GM12878 (cell line): ENCODE results near the gene NKAIN4. TPM values are rescaled to one million over a fixed set of nuclear protein-coding genes. Genes with fewer than 3 reads are reported as not detected.

Source experiments
- ATAC-seq: fragments of 200-7000 bp; cut with Tn5 transposase; 3 replicates; pipeline ENCODE4 v1.9.1; 2020; ENCODE audit warnings: mild to moderate bottlenecking, moderate library complexity
- BruUV-seq: library from RNA; stranded (reverse); fragments of 400-500 nt; replicated peaks from 2 replicates; lab custom pipeline; 2021; lab: Mats Ljungman, UMichigan
- CTCF ChIA-PET: fragments of 300-600 bp; sonication (Branson Sonifier 250); formaldehyde crosslinking; extraction: SDS; loops from one replicate; lab custom pipeline; 2021; ENCODE audit warnings: inconsistent platforms; lab: Yijun Ruan, JAX
- POLR2A ChIA-PET: fragments of 350-600 bp; formaldehyde crosslinking; extraction: SDS; loops from one replicate; lab custom pipeline; 2021; ENCODE audit warnings: inconsistent platforms; lab: Charles Lee
- RAD21 ChIA-PET: fragments of 300-600 bp; sonication (Branson Sonifier 250); formaldehyde crosslinking; loops from one replicate; lab custom pipeline; 2023; ENCODE audit warnings: antibody characterized with exemption; ENCODE audit not compliant: unreplicated experiment; lab: Charles Lee
- SMC1A ChIA-PET: fragments of 300-600 bp; sonication (Branson Sonifier 250); formaldehyde crosslinking; loops from one replicate; lab custom pipeline; 2023; ENCODE audit not compliant: unreplicated experiment, uncharacterized antibody; lab: Charles Lee
- DNase-seq: peaks from one replicate; pipeline ENCODE4 v3.0.0-alpha.2; 2011; ENCODE audit warnings: low read depth, low spot score
- FAIRE-seq: peaks from 3 replicates; lab custom pipeline; 2011; peaks lifted over from hg19 to GRCh38; lab: Jason Lieb, UNC
- H2AFZ ChIP-seq: 2 replicates; pipeline ENCODE4 v1.6.0; 2011; ENCODE audit warnings: low read depth, low read length, control low read depth; ENCODE audit not compliant: control insufficient read depth
- H3K27ac ChIP-seq: 2 replicates; pipeline ENCODE4 v1.5.1; 2011; ENCODE audit warnings: control low read depth; ENCODE audit not compliant: control insufficient read depth, insufficient read depth
- H3K27me3 ChIP-seq, 2 experiments: replicated peaks in 1 of 2; 2 replicates each; pipeline versions ENCODE4 v1.6.0 to v1.6.1; 2011; ENCODE audit warnings: low read length in 1 of 2; ENCODE audit not compliant: control insufficient read depth in 2 of 2, insufficient read depth in 2 of 2
- H3K36me3 ChIP-seq, 2 experiments: 2 replicates each; pipeline ENCODE4 v1.5.1; 2011; ENCODE audit warnings: low read length in 1 of 2; ENCODE audit not compliant: control insufficient read depth in 2 of 2, insufficient read depth in 2 of 2
- H3K4me1 ChIP-seq: 2 replicates; pipeline ENCODE4 v1.6.1; 2011; ENCODE audit warnings: mild to moderate bottlenecking, low read length, moderate library complexity, mixed read lengths; ENCODE audit not compliant: control insufficient read depth, insufficient read depth
- H3K4me2 ChIP-seq: 2 replicates; pipeline ENCODE4 v1.6.0; 2011; ENCODE audit warnings: control low read depth; ENCODE audit not compliant: control insufficient read depth, insufficient read depth
- H3K4me3 ChIP-seq: fragments of 200-600 bp; sonication (generic); 2 replicates; pipeline ENCODE4 v1.5.1; 2016
- H3K79me2 ChIP-seq: 2 replicates; pipeline ENCODE4 v1.6.0; 2011; ENCODE audit warnings: low read length; ENCODE audit not compliant: control insufficient read depth, insufficient read depth
- H3K9ac ChIP-seq: 2 replicates; pipeline ENCODE4 v1.8.0; 2011; ENCODE audit warnings: low read length, control low read depth, mixed read lengths; ENCODE audit not compliant: control insufficient read depth, insufficient read depth
- H3K9me3 ChIP-seq: replicated peaks from 3 replicates; pipeline ENCODE4 v1.5.1; 2011; ENCODE audit warnings: mild to moderate bottlenecking, low read length; ENCODE audit not compliant: control insufficient read depth, insufficient read depth
- H4K20me1 ChIP-seq: 2 replicates; pipeline ENCODE4 v1.6.0; 2011; ENCODE audit not compliant: control insufficient read depth, insufficient read depth
- BCL3 ChIP-seq: IDR thresholded peaks from 2 replicates; pipeline ENCODE4 v1.6.1; 2011; ENCODE audit warnings: borderline replicate concordance, low read depth, mild to moderate bottlenecking, moderate library complexity, low read length; ENCODE audit not compliant: insufficient read depth, poor library complexity, severe bottlenecking
- CEBPB ChIP-seq, 2 experiments: fragments of 150-350 bp in 1 of 2; IDR thresholded peaks; 2 replicates each; pipeline ENCODE4 v1.6.1; 2012 to 2014; ENCODE audit warnings: low read depth in 2 of 2, low read length in 2 of 2, borderline replicate concordance in 1 of 2, inconsistent platforms in 1 of 2
- CHD2 ChIP-seq: IDR thresholded peaks from 2 replicates; pipeline ENCODE4 v1.6.1; 2011; ENCODE audit warnings: low read depth, low read length, improper control_type of control experiment, borderline replicate concordance
- HDGF ChIP-seq: fragments of 450-650 bp; IDR thresholded peaks from 2 replicates; pipeline ENCODE4 v1.6.1; 2016; ENCODE audit warnings: antibody characterized with exemption
- IKZF1 ChIP-seq: fragments of 450-650 bp; conservative IDR thresholded peaks from 2 replicates; pipeline ENCODE4 v1.6.1; 2017; ENCODE audit warnings: antibody characterized with exemption, mild to moderate bottlenecking
- IRF5 ChIP-seq: fragments of 450-650 bp; IDR thresholded peaks from 2 replicates; pipeline ENCODE4 v1.6.1; 2017; ENCODE audit warnings: borderline replicate concordance
- MAX ChIP-seq: IDR thresholded peaks from 2 replicates; pipeline ENCODE4 v1.6.1; 2012; ENCODE audit warnings: low read depth, low read length, improper control_type of control experiment
- PAX5 ChIP-seq: IDR thresholded peaks from 2 replicates; pipeline ENCODE4 v1.6.1; 2011; ENCODE audit warnings: low read depth, low read length, borderline replicate concordance
- PKNOX1 ChIP-seq: fragments of 450-650 bp; IDR thresholded peaks from 2 replicates; pipeline ENCODE4 v1.6.1; 2016; ENCODE audit warnings: mild to moderate bottlenecking
- SKIL ChIP-seq: fragments of 450-650 bp; IDR thresholded peaks from 2 replicates; pipeline ENCODE4 v1.6.1; 2017; ENCODE audit warnings: mild to moderate bottlenecking, low read depth, inconsistent platforms; ENCODE audit not compliant: poor library complexity, severe bottlenecking
- SREBF1 ChIP-seq: IDR thresholded peaks from 2 replicates; pipeline ENCODE4 v1.6.1; 2012; ENCODE audit warnings: mild to moderate bottlenecking, low read length
- TARDBP ChIP-seq: IDR thresholded peaks from 2 replicates; pipeline ENCODE4 v1.6.1; 2016; ENCODE audit warnings: borderline replicate concordance
- ZNF217 ChIP-seq: fragments of 450-650 bp; IDR thresholded peaks from 2 replicates; pipeline ENCODE4 v1.6.1; 2017; ENCODE audit warnings: antibody characterized with exemption, mild to moderate bottlenecking
- ZZZ3 ChIP-seq: IDR thresholded peaks from 2 replicates; pipeline ENCODE4 v1.6.1; 2011; ENCODE audit warnings: low read depth; ENCODE audit not compliant: control insufficient read depth, insufficient read length
- WGBS: methylation state at CpG from one replicate; pipeline ENCODE4 v1.1.6; 2016; ENCODE audit warnings: low lambda C conversion rate; ENCODE audit not compliant: insufficient replicate concordance, insufficient coverage; ENCODE audit errors: missing lambda C conversion rate; 5-methylcytosine and 5-hydroxymethylcytosine counted together
- in situ Hi-C: fragments of 300-500 bp; cut with MboI; formaldehyde crosslinking; loops from 9 replicates; pipeline ENCODE4 v1.14.3; 2018; ENCODE audit warnings: mixed read lengths
- intact Hi-C: fragments of 100-400 bp; cut with micrococcal nuclease; formaldehyde crosslinking; loops from one replicate; pipeline ENCODE4 v1.14.2; 2022; ENCODE audit not compliant: unreplicated experiment
- polyA plus RNA-seq, 11 experiments: library from polyadenylated mRNA; depleted of rRNA in 4 of 11; unstranded in 6 of 11; stranded (reverse) in 5 of 11; fragments of >200 nt; fragmentation: Nextera tagmentation in 4 of 11; fragmentation: Illumina TruSeq in 1 of 11; extraction: Ambion mirVana in 4 of 11; extraction: Trizol in 1 of 11; gene quantifications; 1 replicate in 1 of 11; 2 replicates in 10 of 11; pipeline versions ENCODE4 v1.2.1 to v1.2.3, GENCODE V29; 2011 to 2016; ENCODE audit warnings: inconsistent platforms in 2 of 11, missing spikeins in 2 of 11, low read depth in 1 of 11
- total RNA-seq, 4 experiments: library from RNA; depleted of rRNA in 3 of 4; stranded (reverse); fragments of >200 nt in 3 of 4; fragmentation: Illumina TruSeq in 1 of 4; extraction: Trizol in 1 of 4; gene quantifications; 2 replicates each; pipeline versions ENCODE4 v1.2.1 to v1.2.3, GENCODE V29; 2013 to 2021

The NKAIN4 gene
- total and polyA plus RNA-seq, 10 of the 15 experiments (the other 5 are each of a cell fraction or from before 2014, with no cell fraction given) = 0.11 TPM; not detected in 9

GRCh38 chr20:63268256-63268655, 14.0 kb upstream of the NKAIN4 start:
- BruUV-seq = no TSS peak
- Histone ChIP-seq H3K27ac (no peak overlapping the region), H3K9ac (no peak overlapping the region), H3K4me3 (no peak overlapping the region), H3K79me2 (peaks cover 7% of the 10 kb centered on the region), H3K27me3 (no peaks in the 10 kb centered on the region; a peak in 1 of 4 replicates), H3K4me1 (no peaks in the 10 kb centered on the region), H3K4me2 (no peak overlapping the region), H3K9me3 (no peaks in the 10 kb centered on the region), H2AFZ (no peak overlapping the region), H4K20me1 (no peaks in the 10 kb centered on the region), H3K36me3 (no peaks in the 10 kb centered on the region)
- CTCF ChIA-PET = no interaction called here
- 14% methylated on average over 7 of the region's 7 CpGs for WGBS
- no peak for FAIRE-seq
- TF ChIP-seq TARDBP (no peak), MAX (no peak), HDGF (no peak), ZNF217 (no peak), CHD2 (no peak), CEBPB (IDR thresholded peaks at IDR 0.05; ENCODE audit: borderline replicate concordance in 1 of 2, low read depth in 2 of 2, low read length in 2 of 2) (no peak), SREBF1 (no peak), PKNOX1 (no peak), BCL3 (no peak), IRF5 (no peak), ZZZ3 (no peak), PAX5 (no peak), SKIL (no peak), IKZF1 (no peak)
- RAD21 ChIA-PET = no interaction called here
- SMC1A ChIA-PET = no interaction called here
- no peak for ATAC-seq
- intact Hi-C loops = no loop called here
- in situ Hi-C loops = no loop called here
- POLR2A ChIA-PET = no interaction called here
- no peak for DNase-seq
